Activated CD8-positive, alpha-beta memory T cell treated with anti-CD3 and anti-CD28 coated beads, Interleukin-2, amount 50 U/mL, for 48 hours (primary cell): ENCODE data around the gene RAB33A.
"Not testable (repeated sequence)": the region's sequence is repeated elsewhere in the genome, so short reads cannot be mapped to it uniquely, and the experiment has no call there.

Experiments
- DNase-seq: peaks from one replicate; pipeline ENCODE4 v3.0.0-alpha.2; 2020

RAB33A gene

DNA sequence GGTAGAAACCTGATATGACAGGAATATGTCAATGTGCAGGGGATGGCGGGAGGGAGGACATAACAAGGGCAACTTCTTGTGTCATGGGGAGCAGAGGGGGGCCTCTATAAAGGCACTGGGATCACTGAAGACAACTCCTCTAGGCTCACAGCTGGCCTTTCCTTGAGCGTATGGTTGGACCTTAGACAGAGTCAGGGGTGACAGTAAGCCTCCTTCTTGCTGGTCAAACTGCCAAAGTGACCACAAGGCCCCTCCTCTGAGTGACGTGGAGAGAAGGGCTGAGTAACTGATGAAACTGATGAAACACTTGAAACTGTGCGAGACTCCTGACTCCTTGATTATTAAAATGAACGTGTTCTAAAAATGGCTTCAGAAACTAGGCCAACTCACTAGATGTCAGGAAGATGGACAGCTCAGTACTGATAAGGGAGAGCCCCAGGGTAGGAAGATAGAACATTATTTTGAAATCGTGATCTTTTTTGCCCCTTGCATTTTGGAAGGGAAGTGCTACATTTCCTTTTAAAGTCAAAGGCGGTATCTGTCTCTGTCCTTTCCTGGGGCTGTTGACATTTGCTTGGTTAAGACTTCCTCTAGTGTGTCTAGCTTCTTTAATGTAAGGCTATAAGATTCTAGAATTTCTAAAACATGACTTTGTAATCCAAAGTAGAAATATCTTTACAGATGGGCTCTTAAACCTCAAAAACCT is 1.6 kb downstream of the RAB33A start:
- peak; percentile 67 for DNase-seq

DNA sequence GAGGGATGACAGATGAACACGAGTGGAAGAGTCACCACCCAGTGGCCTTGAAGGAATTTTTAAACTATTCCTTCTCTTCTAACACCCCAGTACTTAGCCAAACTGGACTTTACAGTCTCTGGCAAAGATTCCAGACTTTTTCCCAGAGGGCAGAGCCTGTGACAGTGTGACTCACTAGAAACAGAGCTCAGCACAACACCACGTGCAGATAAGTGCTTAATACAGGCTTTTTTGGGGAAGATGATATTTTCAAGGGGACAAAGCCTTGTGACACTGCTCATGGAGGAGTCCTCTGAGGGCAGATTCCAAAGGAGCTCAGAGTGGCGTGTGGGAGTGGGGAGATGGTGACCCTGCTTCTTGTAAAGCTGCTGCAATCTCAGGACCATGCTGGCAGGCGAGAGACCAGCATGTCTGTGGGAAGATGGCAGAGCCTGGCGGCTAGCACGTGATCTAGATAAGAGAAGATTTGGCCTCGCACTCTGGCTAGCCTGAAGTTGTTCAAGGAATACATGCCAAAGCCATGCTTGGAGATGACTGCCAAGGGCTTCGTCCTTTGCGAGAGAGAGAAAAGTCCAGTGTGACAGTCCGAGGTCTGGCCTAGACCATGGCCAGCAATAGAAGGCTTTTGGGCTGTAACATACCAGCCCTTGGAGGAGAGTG is 2.4 kb downstream of the RAB33A start:
- DNase-seq = no peak

DNA sequence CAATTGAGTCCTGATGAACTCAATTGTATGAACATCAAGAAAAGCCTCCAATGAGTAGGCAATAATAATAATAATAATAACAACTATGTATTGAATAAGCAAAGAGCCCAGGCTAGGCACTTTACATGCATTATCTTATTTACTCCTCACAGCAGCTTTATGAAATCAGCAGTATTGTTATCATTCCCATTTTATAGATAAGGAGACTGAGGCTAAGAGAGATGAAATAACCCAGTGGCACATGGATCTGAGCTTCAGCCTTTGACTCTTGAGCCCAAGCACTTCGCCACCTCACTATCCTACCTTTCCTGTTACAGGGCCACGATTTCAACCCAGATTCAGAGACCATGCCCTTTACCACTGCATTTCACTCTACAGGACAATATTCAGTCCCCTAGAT is 3.2 kb downstream of the RAB33A start:
- DNase-seq = no peak

DNA sequence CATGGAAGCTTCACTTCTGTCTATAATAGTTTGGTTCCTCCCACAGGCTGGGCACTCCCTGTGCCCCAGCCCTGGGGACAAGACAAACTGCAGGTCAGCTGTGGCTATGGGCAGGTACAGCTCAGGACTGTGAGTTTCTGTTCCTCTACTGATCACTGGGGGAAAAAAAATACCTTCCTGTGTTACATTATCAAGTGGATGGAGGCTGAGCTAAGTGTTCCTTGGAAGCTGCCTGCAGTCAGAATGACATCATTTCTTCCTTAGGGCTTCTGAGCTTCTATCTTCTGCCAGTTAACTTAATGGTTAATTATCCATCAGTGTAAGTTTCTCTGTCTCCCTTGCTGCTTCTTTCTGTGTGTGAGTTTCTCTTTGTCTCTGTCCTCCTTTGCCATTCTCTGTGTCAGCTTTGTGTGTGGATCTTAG is 4.6 kb downstream of the RAB33A start:
- no peak for DNase-seq

DNA sequence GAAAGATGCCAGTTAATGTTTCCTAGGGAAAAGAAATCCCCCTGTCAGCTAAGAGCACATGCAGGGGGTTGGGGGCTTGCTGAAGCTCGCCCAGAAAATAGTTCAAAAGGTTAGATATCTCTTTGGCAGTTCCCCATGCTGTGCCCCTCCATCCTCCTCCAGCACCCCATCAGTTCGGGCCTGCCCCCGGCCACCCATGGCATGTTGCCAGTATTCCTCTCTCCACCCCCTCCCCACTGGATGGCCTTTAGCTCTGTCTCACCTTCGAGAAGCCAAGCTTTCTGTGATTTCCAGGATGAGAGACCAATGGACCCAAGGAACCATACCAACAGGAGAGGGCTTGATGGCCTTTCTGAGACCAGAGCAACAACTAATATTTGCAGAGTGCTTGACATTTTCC is 5.2 kb downstream of the RAB33A start:
- no peak for DNase-seq

DNA sequence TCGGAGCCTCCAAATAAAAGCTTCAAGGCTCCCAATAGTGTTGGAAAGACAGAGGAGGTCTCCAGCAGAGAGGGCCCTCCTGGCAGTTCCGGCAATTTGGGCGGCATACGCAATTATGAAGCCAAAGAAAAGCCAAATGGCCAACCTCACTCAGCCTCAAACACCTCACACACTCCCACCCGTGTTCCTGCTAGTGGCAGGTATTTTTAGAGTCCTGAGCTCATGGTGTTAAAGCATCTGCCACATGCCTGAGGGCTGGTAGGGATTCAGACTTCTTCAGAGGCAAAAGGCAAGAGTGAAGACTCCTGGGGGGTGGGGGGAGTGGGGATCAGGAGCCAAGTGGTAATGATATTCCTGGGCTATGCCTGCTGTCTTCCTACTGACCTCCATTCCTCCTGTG is 7.4 kb downstream of the RAB33A start:
- no peak for DNase-seq

DNA sequence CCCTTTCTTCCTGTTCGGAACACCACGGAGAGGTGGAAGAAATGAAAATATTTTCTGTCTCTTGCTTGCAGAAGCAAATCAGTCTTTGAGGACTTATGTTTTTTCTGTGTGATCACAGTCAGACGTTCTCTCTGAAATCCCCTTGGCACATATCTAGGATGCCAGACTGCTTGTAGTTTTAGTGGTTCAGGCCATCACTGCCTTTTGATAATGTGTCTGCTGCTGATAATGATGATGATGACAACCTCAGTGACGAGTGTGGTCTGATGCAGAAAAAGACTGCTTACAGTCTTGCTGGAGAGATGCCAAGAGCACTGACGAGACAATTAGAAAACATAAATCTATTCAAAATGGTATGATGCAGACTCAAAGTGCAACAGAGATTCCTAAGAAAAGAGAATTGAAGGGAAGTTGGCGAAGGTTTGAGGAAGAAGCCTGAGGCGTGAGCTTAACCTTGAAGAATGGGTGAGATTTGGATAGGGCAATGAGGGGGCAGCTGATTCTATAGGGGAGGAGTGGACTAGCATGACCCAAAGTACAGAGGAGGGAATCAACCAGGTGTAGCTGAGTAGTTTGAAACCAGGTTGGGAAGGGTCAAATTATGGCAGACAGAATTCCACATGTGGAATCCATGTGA is 7.9 kb downstream of the RAB33A start:
- DNase-seq = no peak

DNA sequence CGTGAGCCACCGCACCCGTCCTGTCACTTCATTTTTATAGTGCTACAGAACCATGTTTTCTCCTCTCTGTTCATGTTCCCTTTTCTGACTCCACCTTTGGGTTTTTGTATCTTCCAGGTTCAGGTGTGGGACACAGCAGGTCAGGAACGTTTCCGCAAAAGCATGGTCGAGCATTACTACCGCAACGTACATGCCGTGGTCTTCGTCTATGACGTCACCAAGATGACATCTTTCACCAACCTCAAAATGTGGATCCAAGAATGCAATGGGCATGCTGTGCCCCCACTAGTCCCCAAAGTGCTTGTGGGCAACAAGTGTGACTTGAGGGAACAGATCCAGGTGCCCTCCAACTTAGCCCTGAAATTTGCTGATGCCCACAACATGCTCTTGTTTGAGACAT is 12.4 kb downstream of the RAB33A start:
- DNase-seq = no peak

DNA sequence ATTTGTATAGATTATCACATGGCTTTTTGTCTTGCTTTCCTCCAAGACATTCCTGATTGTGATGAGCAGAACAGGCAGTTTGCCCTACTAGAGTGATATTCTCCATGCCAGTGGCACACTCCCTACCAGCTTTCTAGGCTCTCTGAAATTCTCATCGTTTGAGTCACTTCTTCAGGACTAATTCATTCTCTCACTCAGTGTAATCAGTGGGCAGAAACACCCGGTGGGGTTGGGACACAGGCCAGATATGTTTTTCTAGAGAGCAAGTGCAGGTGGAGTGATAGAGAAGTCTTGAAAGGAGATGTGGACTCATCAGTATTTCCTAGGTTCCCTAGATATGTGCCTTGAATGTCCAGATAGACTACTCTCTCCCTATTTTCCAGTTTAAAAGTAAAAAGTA is 13.1 kb downstream of the RAB33A start:
- DNase-seq = no peak

DNA sequence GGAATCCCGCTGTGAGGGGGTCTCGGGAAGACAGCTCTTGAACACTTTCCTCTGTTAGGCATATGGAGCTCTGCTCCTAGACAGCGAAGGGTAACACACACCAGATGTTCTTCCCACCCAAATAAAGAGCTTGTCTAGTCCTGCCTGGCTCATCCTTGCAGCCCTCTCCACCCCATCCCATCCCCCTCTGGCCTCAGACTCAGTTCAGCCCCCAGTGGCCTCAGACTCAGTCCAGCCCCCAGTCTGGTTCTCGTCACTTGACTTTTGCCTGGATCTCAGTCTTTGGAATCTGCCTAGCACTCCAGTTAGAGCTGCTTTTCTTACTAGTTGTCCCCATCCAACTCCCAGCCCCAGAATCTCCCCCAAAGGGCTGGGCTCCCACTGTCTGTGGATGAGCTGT is 14.9 kb downstream of the RAB33A start:
- no peak for DNase-seq

DNA sequence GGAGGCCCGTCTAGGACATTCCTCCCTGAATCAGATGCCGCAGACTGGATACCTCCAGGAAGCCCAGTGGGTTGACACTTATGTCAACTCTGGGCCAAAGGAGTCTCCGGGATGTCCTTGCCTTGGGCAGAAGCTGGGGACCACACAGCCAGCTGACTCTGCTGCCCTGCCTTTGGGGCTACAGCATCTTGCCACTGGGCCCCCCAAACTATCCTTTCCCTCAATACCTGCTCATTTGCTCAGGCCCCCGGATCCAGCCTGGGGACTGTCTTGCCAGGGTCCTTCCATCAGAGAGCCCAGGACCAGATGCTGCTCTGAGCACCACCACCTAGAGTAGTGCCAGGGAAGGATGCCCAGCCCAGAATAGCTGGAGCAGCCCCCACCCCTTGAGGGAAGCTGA is 19.0 kb downstream of the RAB33A start:
- DNase-seq = no peak

DNA sequence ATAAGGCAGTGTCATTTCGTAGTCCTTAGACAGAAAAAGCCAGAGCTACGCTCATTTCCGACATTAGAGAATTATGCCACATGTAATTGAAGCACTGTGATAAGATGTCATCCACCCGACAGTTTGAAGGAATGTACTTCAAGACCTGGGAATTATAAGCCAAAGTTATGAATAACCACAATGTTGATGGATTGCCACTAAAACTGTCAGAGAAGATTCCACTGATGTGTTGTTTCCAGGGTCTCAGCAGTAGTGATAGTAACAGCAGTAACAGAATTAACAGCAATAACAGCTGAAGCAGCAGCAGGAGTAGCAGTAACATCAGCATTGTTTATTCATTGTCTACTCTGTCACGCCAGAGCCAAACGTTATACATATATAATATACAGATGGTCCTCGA is 24.7 kb downstream of the RAB33A start:
- DNase-seq = no peak

DNA sequence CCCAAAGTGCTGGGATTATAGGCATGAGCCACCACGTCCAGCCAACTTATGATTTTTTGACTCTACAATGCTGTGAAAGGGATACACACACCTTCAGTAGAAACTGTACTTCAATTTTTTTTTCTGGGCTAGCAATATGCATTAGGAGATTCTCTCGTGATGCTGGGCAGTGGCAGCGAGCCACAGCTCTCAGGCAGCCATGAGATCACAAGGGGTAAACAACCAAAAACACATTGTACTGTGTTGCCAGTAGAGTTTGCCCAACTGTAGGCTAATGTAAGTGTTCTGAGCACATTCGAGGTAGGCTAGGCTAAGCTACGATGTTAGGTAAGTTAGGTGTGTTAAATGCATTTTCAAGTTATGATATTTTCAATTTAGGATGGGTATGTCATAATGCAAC is 25.7 kb downstream of the RAB33A start:
- DNase-seq = no peak

DNA sequence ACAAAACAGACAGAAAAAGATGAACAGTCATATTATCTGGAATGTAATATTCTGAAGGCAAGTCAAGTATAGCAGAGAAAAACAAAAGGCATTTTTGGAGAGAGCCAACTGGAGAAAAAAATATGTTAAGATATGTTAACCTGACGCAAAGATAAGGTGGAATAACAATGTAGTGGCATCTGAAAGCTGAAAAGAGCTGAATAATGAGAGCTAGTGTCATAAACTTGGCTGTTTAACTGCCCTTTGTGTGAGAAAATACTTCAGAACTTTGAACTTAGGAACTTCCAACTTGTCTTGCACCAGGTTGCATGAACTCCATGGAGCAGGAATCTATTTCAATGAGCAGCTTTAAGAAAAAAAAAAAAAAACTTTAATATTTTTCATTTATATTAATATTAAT is 32.9 kb downstream of the RAB33A start:
- no peak for DNase-seq

DNA sequence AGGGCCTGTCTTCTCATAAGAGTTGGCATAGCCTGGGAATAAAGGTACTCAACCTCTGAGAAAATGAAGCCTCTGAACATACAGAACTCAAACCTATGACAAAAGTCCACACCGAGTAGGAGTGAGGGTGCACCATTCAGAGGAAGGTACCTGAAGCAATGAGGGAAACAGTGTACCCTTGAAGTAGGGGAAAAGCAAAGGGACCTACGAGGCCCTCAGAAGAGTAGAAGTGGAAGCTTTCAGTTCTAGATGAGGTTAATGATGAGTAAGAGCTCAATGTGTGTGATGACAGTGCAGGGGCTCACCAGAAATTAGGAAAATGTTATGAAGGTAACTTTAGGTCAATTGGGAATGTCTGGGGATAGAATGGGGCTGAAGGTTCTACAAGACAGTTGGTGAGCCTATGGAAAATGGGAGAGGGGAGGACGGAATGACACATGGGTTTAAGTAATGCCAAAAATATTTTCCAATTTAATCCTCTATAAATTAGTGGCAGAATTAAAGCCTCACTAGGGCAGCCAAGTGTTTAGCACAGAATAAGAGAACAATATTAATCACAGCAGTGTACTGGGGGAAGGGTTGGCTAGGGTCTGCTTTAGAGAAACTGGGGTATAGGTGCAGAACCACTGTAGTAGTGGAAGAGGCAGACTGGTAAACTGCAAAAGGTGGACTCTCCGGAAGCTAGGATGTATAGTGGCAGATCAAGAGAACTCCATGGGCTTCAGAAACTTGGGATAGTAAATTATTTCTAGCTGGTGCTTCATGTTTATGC is 39.8 kb downstream of the RAB33A start:
- no peak for DNase-seq

DNA sequence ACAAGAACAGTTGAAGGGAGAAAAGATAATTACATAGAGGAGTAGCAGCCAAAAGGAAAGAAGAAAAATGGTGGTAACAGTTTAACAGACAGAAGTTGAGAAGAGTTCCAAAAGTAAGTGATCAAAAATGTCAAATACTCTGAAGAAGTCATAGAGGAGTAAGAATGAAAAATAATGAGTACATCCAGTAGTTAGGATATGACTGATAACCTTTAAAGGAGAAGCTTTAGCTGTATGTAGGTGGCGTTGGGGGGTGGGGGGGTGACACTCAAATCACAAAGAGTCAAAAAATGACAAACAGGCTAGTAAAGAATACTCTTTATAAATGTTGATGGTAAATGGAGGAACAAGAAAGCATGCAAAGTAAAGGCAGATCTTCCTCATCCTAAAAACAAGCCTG is 40.6 kb downstream of the RAB33A start:
- DNase-seq = no peak

DNA sequence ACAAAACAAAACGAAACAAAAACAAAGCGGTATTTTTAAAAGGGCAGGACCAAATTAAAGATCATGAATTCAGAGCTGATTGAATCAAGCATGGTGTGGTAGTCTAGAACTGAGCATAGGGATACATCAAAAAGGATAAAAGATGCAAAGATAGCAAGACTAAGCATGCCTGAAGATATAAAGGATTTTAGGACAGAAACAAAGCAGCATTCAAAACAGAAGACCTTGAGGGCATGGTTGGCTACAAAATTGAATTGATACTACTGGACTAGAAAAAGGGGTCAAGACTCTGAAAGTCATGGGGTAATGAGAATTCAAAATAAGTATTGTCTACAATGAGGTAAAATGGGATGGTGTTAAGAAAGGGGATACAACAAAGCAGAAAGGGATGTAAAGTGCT is 41.6 kb downstream of the RAB33A start:
- no peak for DNase-seq

DNA sequence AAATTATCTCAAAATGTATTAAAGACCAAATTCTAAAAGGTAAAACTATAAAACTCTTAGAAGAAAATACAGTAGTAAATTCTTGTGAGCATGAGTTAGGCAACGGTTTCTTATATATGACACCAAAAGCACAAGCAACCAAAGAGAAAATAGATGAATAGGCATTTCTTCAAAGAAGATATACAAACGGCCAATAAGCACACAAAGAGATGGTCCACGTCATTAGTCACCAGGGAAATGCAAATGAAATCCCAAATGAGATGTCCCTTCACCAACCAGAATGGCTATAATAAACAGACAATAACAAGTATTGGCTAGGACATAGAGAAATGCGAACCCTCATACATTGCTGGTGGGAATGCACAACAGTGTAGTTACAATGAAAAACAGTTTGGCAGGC is 44.6 kb downstream of the RAB33A start:
- no peak for DNase-seq

DNA sequence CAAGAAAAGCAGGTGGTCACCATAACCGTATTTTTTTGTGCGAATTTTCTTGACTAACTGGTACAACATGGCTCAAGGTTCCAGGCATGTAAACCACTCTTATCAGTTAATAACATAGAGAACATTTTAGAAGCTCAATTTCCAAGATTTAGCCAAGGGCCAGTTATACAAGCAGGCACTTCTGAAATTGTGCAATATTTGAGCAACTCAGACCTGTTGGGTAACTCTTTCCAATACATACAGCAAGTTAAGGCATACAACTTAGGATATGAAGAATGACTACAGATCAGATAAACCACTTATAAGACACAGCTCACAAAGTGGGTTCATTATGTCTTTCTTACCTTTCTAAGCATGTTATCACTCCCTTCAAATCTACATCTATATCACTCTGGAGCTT is 53.0 kb downstream of the RAB33A start:
- no peak for DNase-seq

DNA sequence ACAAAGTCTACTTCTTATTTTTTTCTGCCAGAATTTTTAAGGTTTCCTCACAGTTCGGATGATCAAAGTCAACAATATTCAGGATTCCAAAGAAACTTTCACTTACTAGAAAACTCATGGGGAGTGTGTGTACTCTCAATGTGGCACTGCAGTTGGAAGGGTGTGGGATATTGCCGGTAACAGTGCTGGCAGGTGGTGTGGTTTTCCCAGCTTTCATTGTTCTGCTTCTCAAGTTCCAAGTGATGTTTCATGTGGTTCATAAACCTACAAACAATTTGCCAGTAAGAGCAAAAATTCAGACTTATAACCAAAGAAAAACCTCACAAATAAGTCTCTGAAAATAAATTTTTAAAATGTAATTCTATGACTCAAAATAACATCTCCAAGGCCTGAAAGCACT is 57.1 kb downstream of the RAB33A start:
- no peak for DNase-seq

DNA sequence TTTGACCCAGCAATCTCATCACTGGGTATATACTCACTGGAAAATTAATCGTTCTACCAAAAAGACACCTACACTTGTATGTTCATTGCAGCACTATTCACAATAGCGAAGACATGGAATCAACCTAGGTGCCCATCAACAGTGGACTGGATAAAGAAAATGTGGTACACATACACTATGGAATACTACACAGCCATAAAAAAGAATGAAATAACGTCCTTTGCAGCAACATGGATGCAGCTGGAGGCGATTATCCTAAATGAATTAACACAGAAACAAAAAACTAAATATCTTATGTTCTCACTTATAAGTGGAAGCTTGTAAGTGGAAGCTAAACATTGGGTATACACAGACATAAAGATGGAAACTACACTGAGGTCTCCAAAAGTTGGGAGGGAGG is 59.4 kb downstream of the RAB33A start:
- DNase-seq = not testable (repeated sequence)
